GM23338 (cell line): ENCODE data around the gene MYO16. TPM values are rescaled to one million over a fixed set of nuclear protein-coding genes. Genes with fewer than 3 reads are reported as not detected.

Experiments used
- ATAC-seq: fragments of 200-7000 bp; cut with Tn5 transposase; 3 replicates; pipeline ENCODE4 v1.9.1; 2020
- DNase-seq: peaks from one replicate; pipeline ENCODE4 v3.0.0-alpha.2; 2015; ENCODE audit warnings: low spot score
- H2AFZ ChIP-seq: fragments of 200-600 bp; sonication (generic); 2 replicates; pipeline ENCODE4 v1.8.0; 2016; ENCODE audit warnings: antibody characterized with exemption, mild to moderate bottlenecking, moderate library complexity
- H3F3A ChIP-seq: fragments of 200-600 bp; sonication (generic); replicated peaks from 2 replicates; pipeline ENCODE4 v1.8.0; 2017; ENCODE audit warnings: antibody characterized with exemption, mixed run types, low read depth
- H3K27ac ChIP-seq: fragments of 200-600 bp; sonication (generic); 2 replicates; pipeline ENCODE4 v1.6.1; 2016; ENCODE audit warnings: low read depth
- H3K27me3 ChIP-seq: fragments of 200-600 bp; sonication (generic); 2 replicates; pipeline ENCODE4 v1.8.0; 2016; ENCODE audit warnings: mild to moderate bottlenecking, mixed run types, moderate library complexity; ENCODE audit not compliant: insufficient read depth
- H3K36me3 ChIP-seq: fragments of 200-600 bp; sonication (generic); 2 replicates; pipeline ENCODE4 v1.8.0; 2016; ENCODE audit warnings: mild to moderate bottlenecking; ENCODE audit not compliant: insufficient read depth
- H3K4me1 ChIP-seq: fragments of 200-600 bp; sonication (generic); 2 replicates; pipeline ENCODE4 v1.8.0; 2016; ENCODE audit warnings: mild to moderate bottlenecking, moderate library complexity; ENCODE audit not compliant: insufficient read depth
- H3K4me2 ChIP-seq: fragments of 200-600 bp; sonication (generic); 2 replicates; pipeline ENCODE4 v1.7.1; 2017; ENCODE audit warnings: mixed run types
- H3K4me3 ChIP-seq: fragments of 200-600 bp; sonication (generic); 2 replicates; pipeline ENCODE4 v1.6.1; 2016; ENCODE audit warnings: mixed run types
- H3K79me2 ChIP-seq: fragments of 200-600 bp; sonication (generic); replicated peaks from 2 replicates; pipeline ENCODE4 v1.8.0; 2017; ENCODE audit warnings: mild to moderate bottlenecking; ENCODE audit not compliant: insufficient read depth
- H3K9me2 ChIP-seq: fragments of 200-600 bp; sonication (generic); 2 replicates; pipeline ENCODE4 v1.8.0; 2017; ENCODE audit not compliant: insufficient read depth
- H4K20me1 ChIP-seq: fragments of 200-600 bp; sonication (generic); replicated peaks from 2 replicates; pipeline ENCODE4 v1.8.0; 2017; ENCODE audit warnings: mild to moderate bottlenecking; ENCODE audit not compliant: insufficient read depth
- H3K27ac Mint-ChIP-seq: 2 replicates; pipeline ENCODE4 v1.8.0; 2020; ENCODE audit warnings: inconsistent platforms, mild to moderate bottlenecking, moderate library complexity, mixed read lengths
- H3K27me3 Mint-ChIP-seq: 3 replicates; pipeline ENCODE4 v1.8.0; 2022; ENCODE audit warnings: low read depth, mild to moderate bottlenecking, moderate library complexity, mixed read lengths, inconsistent platforms; ENCODE audit not compliant: insufficient read depth, poor library complexity
- H3K36me3 Mint-ChIP-seq: 3 replicates; pipeline ENCODE4 v1.8.0; 2021; ENCODE audit warnings: low read depth, mild to moderate bottlenecking, inconsistent platforms, moderate library complexity, mixed read lengths
- H3K4me1 Mint-ChIP-seq: 3 replicates; pipeline ENCODE4 v1.8.0; 2020; ENCODE audit warnings: mild to moderate bottlenecking, inconsistent platforms, mixed read lengths
- H3K4me3 Mint-ChIP-seq: 3 replicates; pipeline ENCODE4 v1.8.0; 2021; ENCODE audit warnings: moderate library complexity, mild to moderate bottlenecking, inconsistent platforms, mixed read lengths
- H3K9me3 Mint-ChIP-seq: 3 replicates; pipeline ENCODE4 v1.8.0; 2020; ENCODE audit warnings: moderate library complexity, mild to moderate bottlenecking, inconsistent platforms, mixed read lengths
- ETS1 ChIP-seq: IDR thresholded peaks from 2 replicates; pipeline ENCODE4 v1.6.1; 2016; ENCODE audit warnings: antibody characterized with exemption
- EZH2 ChIP-seq: fragments of 200-600 bp; sonication (generic); IDR thresholded peaks from one replicate; pipeline ENCODE4 v1.8.0; 2017; ENCODE audit warnings: antibody characterized with exemption, mild to moderate bottlenecking, low read depth; ENCODE audit not compliant: unreplicated experiment
- EZH2phosphoT487 ChIP-seq: fragments of 200-600 bp; sonication (generic); IDR thresholded peaks from one replicate; pipeline ENCODE4 v1.8.1; 2018; ENCODE audit warnings: antibody characterized with exemption; ENCODE audit not compliant: unreplicated experiment
- NANOG ChIP-seq: IDR thresholded peaks from 2 replicates; pipeline ENCODE4 v1.6.1; 2016; ENCODE audit warnings: antibody characterized with exemption, borderline replicate concordance
- STAT1 ChIP-seq: IDR thresholded peaks from one replicate; pipeline ENCODE4 v1.6.1; 2016; ENCODE audit warnings: antibody characterized with exemption; ENCODE audit not compliant: unreplicated experiment
- ZNF462 ChIP-seq: fragments of 250-450 bp; sonication (Bioruptor Pico); IDR thresholded peaks from 2 replicates; pipeline ENCODE4 v1.5.0; 2020; ENCODE audit warnings: mild to moderate bottlenecking, moderate library complexity
- polyA plus RNA-seq: library from polyadenylated mRNA; unstranded; fragments of >200 nt; fragmentation: Nextera tagmentation; extraction: Ambion mirVana; gene quantifications from 2 replicates; pipeline ENCODE4 v1.2.1, GENCODE V29; 2016
- total RNA-seq: library from RNA; depleted of rRNA; stranded (reverse); fragments of >200 nt; shearing (Covaris generic); gene quantifications from 2 replicates; pipeline ENCODE4 v1.2.3, GENCODE V29; 2014

The MYO16 gene
- total and polyA plus RNA-seq, 2 experiments from 2014 or later: 0.10 to 0.13 TPM

- no peak for TF ChIP-seq ZNF462
- no peak for TF ChIP-seq EZH2
- TF ChIP-seq ETS1: no peak
Measured at GRCh38 chr13:109055850-109056249, 426.4 kb downstream of the MYO16 start (continued).

GRCh38 chr13:109058087-109058486, 428.7 kb downstream of the MYO16 start:
- no peaks in the 10 kb centered on the region for H3K79me2 ChIP-seq
- Mint-ChIP-seq H3K27ac (no peak overlapping the region), H3K36me3 (no peaks in the 10 kb centered on the region), H3K4me1 (peaks cover 3% of the 10 kb centered on the region), H3K27me3 (no peaks in the 10 kb centered on the region), H3K4me3 (no peak overlapping the region), H3K9me3 (no peaks in the 10 kb centered on the region)
- H3K4me2 ChIP-seq: no peak overlapping the region
- peaks cover 9% of the 10 kb centered on the region for H3K9me2 ChIP-seq
- no peaks in the 10 kb centered on the region for H4K20me1 ChIP-seq
- no peak overlapping the region for H3K4me3 ChIP-seq
- H3K4me1 ChIP-seq: no peaks in the 10 kb centered on the region
- H3K36me3 ChIP-seq: no peaks in the 10 kb centered on the region
- ATAC-seq: no peak
- H3K27ac ChIP-seq: no peak overlapping the region
- H3K27me3 ChIP-seq: no peaks in the 10 kb centered on the region
- TF ChIP-seq STAT1 (no peak), NANOG (no peak), EZH2phosphoT487 (no peak)
- DNase-seq: no peak
- H3F3A ChIP-seq: no peaks in the 10 kb centered on the region
- no peak overlapping the region; the same call in 1 of the 2 replicates for H2AFZ ChIP-seq
